Pancreas (tissue), 10 donors: ENCODE data around the gene MRPL17. TPM values are rescaled to one million over a fixed set of nuclear protein-coding genes. Genes with fewer than 3 reads are reported as not detected.
"Not testable (repeated sequence)": the region's sequence is repeated elsewhere in the genome, so short reads cannot be mapped to it uniquely, and the experiment has no call there.

ENCODE experiments used
- ATAC-seq, 4 donors: fragments of 200-7000 bp; cut with Tn5 transposase; one replicate each; pipeline versions ENCODE4 v1.8.0 to v1.9.1; 2020; ENCODE audit warnings: mild to moderate bottlenecking in 4 of 4, moderate library complexity in 4 of 4
- DNase-seq, 6 donors: peaks; one replicate each; pipeline ENCODE4 v3.0.0-alpha.2; 2020
- FAIRE-seq: peaks from 2 replicates; lab custom pipeline; 2012; peaks lifted over from hg19 to GRCh38; lab: Jason Lieb, UNC
- H3K27ac ChIP-seq, 4 donors: fragments of 200-600 bp; sonication (generic); 1 replicate in 3 of 4; 2 replicates in 1 of 4; pipeline versions ENCODE4 v1.5.0 to v1.8.0; 2020
- H3K27me3 ChIP-seq, 4 donors: fragments of 200-600 bp; one replicate each; pipeline ENCODE4 v1.8.0; 2021
- H3K36me3 ChIP-seq, 3 donors: fragments of 200-600 bp; sonication (generic) in 1 of 3; one replicate each; pipeline versions ENCODE4 v1.5.0 to v1.8.0; 2020 to 2021
- H3K4me1 ChIP-seq, 3 donors: fragments of 200-600 bp; one replicate each; pipeline ENCODE4 v1.8.0; 2021
- H3K4me3 ChIP-seq, 4 donors: fragments of 200-600 bp; sonication (generic) in 2 of 4; one replicate each; pipeline versions ENCODE4 v1.5.0 to v1.8.0; 2020 to 2021
- H3K9me3 ChIP-seq, 4 donors: fragments of 200-600 bp; one replicate each; pipeline ENCODE4 v1.8.0; 2021
- CTCF ChIP-seq, 4 donors: fragments of 200-600 bp; sonication (generic) in 3 of 4; IDR thresholded peaks; one replicate each; pipeline versions ENCODE4 v1.5.0 to v1.8.0; 2021; ENCODE audit warnings: antibody characterized with exemption in 4 of 4
- WGBS, 2 donors: extraction: QIAGEN DNeasy Blood & Tissue Kit; methylation state at CpG; one replicate each; pipeline ENCODE4 v1.1.7; 2013; 5-methylcytosine and 5-hydroxymethylcytosine counted together
- intact Hi-C, 3 donors: fragments of 100-400 bp; cut with DNase I; formaldehyde crosslinking; loops; one replicate each; pipeline versions ENCODE4 v1.11.1 to v1.14.2; 2022
- polyA plus RNA-seq, 2 donors: library from polyadenylated mRNA; stranded (reverse); fragments of 200-250 nt; gene quantifications; one replicate each; pipeline ENCODE4 v1.2.3, GENCODE V29; 2013
- total RNA-seq, 6 donors: library from RNA; stranded (reverse); fragmentation: NEBNext Ultra II Directional in 4 of 6; extraction: Animal tissue kit (Norgen Biotek cat#: 25700) in 4 of 6; gene quantifications; one replicate each; pipeline versions ENCODE4 v1.2.1 to v1.2.4, GENCODE V29; 2021 to 2023
- donor health status: healthy with polysubstance abuse.
- donor health status: DM: no; HTN: no; CAD: no; lungs with moderate emphysema.
- donor health status: DM: no; HTN: no; CAD: no.
- donor health status: control.
- donor health status: control.
- donor health status: Bipolar disorder and iron deficiency.
- donor health status: DM: yes; HTN: yes; CAD: no.
- donor health status: DM: no; HTN: no; CAD: no.
- donor health status: DM: no; HTN: no; CAD: no.
- donor health status: DM: yes; HTN: yes; CAD: no.

MRPL17 gene
- total and polyA plus RNA-seq, 8 donors = 10.6 to 33.8 (median 21.3) TPM

- Histone ChIP-seq H3K36me3 (no peaks in the 10 kb centered on the region), H3K27me3 (no peaks in the 10 kb centered on the region), H3K9me3 (no peaks in the 10 kb centered on the region), H3K4me1 (no peaks in the 10 kb centered on the region), H3K27ac (no peak overlapping the region), H3K4me3 (no peak overlapping the region)
- TF ChIP-seq CTCF (IDR thresholded peaks at IDR 0.05) = no peak
- DNase-seq (no peak), FAIRE-seq (no peak), ATAC-seq (no peak)
- WGBS, 2 donors = 81 to 93% methylated on average over 1 of the region's 1 CpG
- intact Hi-C loops = no loop called here
These were observed 38.2 kb upstream of the MRPL17 start for GRCh38 chr11:6721343-6721742.

DNA sequence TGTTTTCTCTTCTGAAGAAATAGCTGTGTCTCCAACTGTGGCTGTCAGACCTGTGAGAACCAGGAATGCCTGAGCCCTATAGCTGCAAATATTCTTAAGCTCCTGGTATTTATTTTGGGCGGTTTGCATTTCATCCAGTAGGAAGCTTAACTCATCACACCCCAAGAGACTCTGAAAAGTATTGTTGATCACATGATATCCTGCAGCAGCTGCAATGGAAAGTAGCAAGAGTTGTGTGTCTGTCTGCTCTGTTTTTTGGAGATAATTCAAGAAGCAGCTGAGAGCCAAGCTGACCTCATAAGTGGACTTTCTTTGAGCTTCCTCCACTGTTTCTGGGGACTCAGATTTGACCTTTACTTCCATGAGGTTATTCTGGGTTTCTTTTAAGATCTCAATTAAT lies 36.4 kb upstream of the MRPL17 start:
- TF ChIP-seq CTCF (IDR thresholded peaks at IDR 0.05) = no peak
- WGBS, 2 donors = 42 to 67% methylated on average over 1 of the region's 1 CpG
- ATAC-seq = no peak
- Histone ChIP-seq H3K27ac (no peak overlapping the region), H3K4me3 (no peak overlapping the region), H3K9me3 (no peaks in the 10 kb centered on the region), H3K27me3 (no peaks in the 10 kb centered on the region), H3K36me3 (no peaks in the 10 kb centered on the region), H3K4me1 (no peaks in the 10 kb centered on the region)
- intact Hi-C loops = no loop called here
- DNase-seq = no peak
- FAIRE-seq = no peak

- no peaks in the 10 kb centered on the region for H3K27me3 ChIP-seq
- H3K4me1 ChIP-seq = no peaks in the 10 kb centered on the region
- no peak overlapping the region for H3K27ac ChIP-seq
- H3K4me3 ChIP-seq = no peak overlapping the region
- no peaks in the 10 kb centered on the region for H3K36me3 ChIP-seq
- no peak for ATAC-seq
- H3K9me3 ChIP-seq = no peaks in the 10 kb centered on the region
- intact Hi-C loops = no loop called here
- no peak for TF ChIP-seq CTCF (IDR thresholded peaks at IDR 0.05)
- 79 to 90% methylated on average over 3 of the region's 3 CpGs for WGBS, 2 donors
- no peak for FAIRE-seq
- DNase-seq = no peak
These were observed 34.3 kb upstream of the MRPL17 start for GRCh38 chr11:6717426-6717825.

- 88 to 91% methylated on average over 7 of the region's 7 CpGs for WGBS, 2 donors
- H3K9me3 ChIP-seq, H3K4me3 ChIP-seq, H3K27me3 ChIP-seq, DNase-seq, intact Hi-C loops, H3K27ac ChIP-seq, H3K36me3 ChIP-seq, H3K4me1 ChIP-seq, FAIRE-seq, ATAC-seq: not testable (repeated sequence)
These were observed 28.4 kb upstream of the MRPL17 start for GRCh38 chr11:6711552-6711951.

DNA sequence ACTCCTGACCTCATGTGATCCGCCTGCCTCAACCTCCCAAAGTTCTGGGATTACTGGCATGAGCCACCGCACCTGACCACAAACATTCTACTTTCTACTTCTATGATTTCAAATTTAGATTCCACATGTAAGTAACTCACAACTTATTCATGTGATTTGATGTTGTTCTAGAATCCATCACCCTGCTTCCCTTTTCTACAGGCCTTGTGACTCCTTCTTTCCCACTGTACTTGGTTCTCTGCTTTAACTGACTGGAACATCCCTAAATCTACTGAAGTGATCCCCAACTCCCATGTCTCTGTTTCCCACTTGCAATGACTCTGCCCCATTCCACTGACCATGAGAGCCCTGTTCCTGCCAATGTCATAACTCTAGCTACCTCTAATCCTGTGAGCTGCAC lies 25.7 kb upstream of the MRPL17 start:
- ATAC-seq (no peak), FAIRE-seq (no peak), DNase-seq (no peak)
- intact Hi-C loops = loop anchor here in 1 of 3 donors (10.0 kb wide), 1 partner anchor 174 kb away; no protein-coding TSS in a partner anchor
- no peak overlapping the region for H3K4me3 ChIP-seq
- no peaks in the 10 kb centered on the region for H3K4me1 ChIP-seq
- no peak for TF ChIP-seq CTCF (IDR thresholded peaks at IDR 0.05)
- no peaks in the 10 kb centered on the region for H3K27me3 ChIP-seq
- WGBS, 2 donors = 84 to 90% methylated on average over 2 of the region's 2 CpGs
- no peak overlapping the region for H3K27ac ChIP-seq
- no peaks in the 10 kb centered on the region for H3K9me3 ChIP-seq
- no peaks in the 10 kb centered on the region for H3K36me3 ChIP-seq
